GM12878 (cell line): ENCODE results near the gene IL1RAP. TPM values are rescaled to one million over a fixed set of nuclear protein-coding genes. Genes with fewer than 3 reads are reported as not detected.

Source experiments
- ATAC-seq: fragments of 200-7000 bp; cut with Tn5 transposase; 3 replicates; pipeline ENCODE4 v1.9.1; 2020; ENCODE audit warnings: mild to moderate bottlenecking, moderate library complexity
- BruUV-seq: library from RNA; stranded (reverse); fragments of 400-500 nt; replicated peaks from 2 replicates; lab custom pipeline; 2021; lab: Mats Ljungman, UMichigan
- CTCF ChIA-PET: fragments of 300-600 bp; sonication (Branson Sonifier 250); formaldehyde crosslinking; extraction: SDS; loops from one replicate; lab custom pipeline; 2021; ENCODE audit warnings: inconsistent platforms; lab: Yijun Ruan, JAX
- POLR2A ChIA-PET: fragments of 350-600 bp; formaldehyde crosslinking; extraction: SDS; loops from one replicate; lab custom pipeline; 2021; ENCODE audit warnings: inconsistent platforms; lab: Charles Lee
- RAD21 ChIA-PET: fragments of 300-600 bp; sonication (Branson Sonifier 250); formaldehyde crosslinking; loops from one replicate; lab custom pipeline; 2023; ENCODE audit warnings: antibody characterized with exemption; ENCODE audit not compliant: unreplicated experiment; lab: Charles Lee
- SMC1A ChIA-PET: fragments of 300-600 bp; sonication (Branson Sonifier 250); formaldehyde crosslinking; loops from one replicate; lab custom pipeline; 2023; ENCODE audit not compliant: unreplicated experiment, uncharacterized antibody; lab: Charles Lee
- DNase-seq: peaks from one replicate; pipeline ENCODE4 v3.0.0-alpha.2; 2011; ENCODE audit warnings: low read depth, low spot score
- FAIRE-seq: peaks from 3 replicates; lab custom pipeline; 2011; peaks lifted over from hg19 to GRCh38; lab: Jason Lieb, UNC
- H2AFZ ChIP-seq: 2 replicates; pipeline ENCODE4 v1.6.0; 2011; ENCODE audit warnings: low read depth, low read length, control low read depth; ENCODE audit not compliant: control insufficient read depth
- H3K27ac ChIP-seq: 2 replicates; pipeline ENCODE4 v1.5.1; 2011; ENCODE audit warnings: control low read depth; ENCODE audit not compliant: control insufficient read depth, insufficient read depth
- H3K27me3 ChIP-seq, 2 experiments: replicated peaks in 1 of 2; 2 replicates each; pipeline versions ENCODE4 v1.6.0 to v1.6.1; 2011; ENCODE audit warnings: low read length in 1 of 2; ENCODE audit not compliant: control insufficient read depth in 2 of 2, insufficient read depth in 2 of 2
- H3K36me3 ChIP-seq, 2 experiments: 2 replicates each; pipeline ENCODE4 v1.5.1; 2011; ENCODE audit warnings: low read length in 1 of 2; ENCODE audit not compliant: control insufficient read depth in 2 of 2, insufficient read depth in 2 of 2
- H3K4me1 ChIP-seq: 2 replicates; pipeline ENCODE4 v1.6.1; 2011; ENCODE audit warnings: mild to moderate bottlenecking, low read length, moderate library complexity, mixed read lengths; ENCODE audit not compliant: control insufficient read depth, insufficient read depth
- H3K4me2 ChIP-seq: 2 replicates; pipeline ENCODE4 v1.6.0; 2011; ENCODE audit warnings: control low read depth; ENCODE audit not compliant: control insufficient read depth, insufficient read depth
- H3K4me3 ChIP-seq: fragments of 200-600 bp; sonication (generic); 2 replicates; pipeline ENCODE4 v1.5.1; 2016
- H3K79me2 ChIP-seq: 2 replicates; pipeline ENCODE4 v1.6.0; 2011; ENCODE audit warnings: low read length; ENCODE audit not compliant: control insufficient read depth, insufficient read depth
- H3K9ac ChIP-seq: 2 replicates; pipeline ENCODE4 v1.8.0; 2011; ENCODE audit warnings: low read length, control low read depth, mixed read lengths; ENCODE audit not compliant: control insufficient read depth, insufficient read depth
- H3K9me3 ChIP-seq: replicated peaks from 3 replicates; pipeline ENCODE4 v1.5.1; 2011; ENCODE audit warnings: mild to moderate bottlenecking, low read length; ENCODE audit not compliant: control insufficient read depth, insufficient read depth
- H4K20me1 ChIP-seq: 2 replicates; pipeline ENCODE4 v1.6.0; 2011; ENCODE audit not compliant: control insufficient read depth, insufficient read depth
- BHLHE40 ChIP-seq, 2 experiments: fragments of 450-650 bp in 1 of 2; IDR thresholded peaks; 2 replicates each; pipeline ENCODE4 v1.6.1; 2011 to 2017; ENCODE audit warnings: low read depth in 2 of 2, borderline replicate concordance in 1 of 2, improper control_type of control experiment in 1 of 2, low read length in 1 of 2, mild to moderate bottlenecking in 1 of 2
- CBX5 ChIP-seq: sonication (generic); IDR thresholded peaks from 2 replicates; pipeline ENCODE4 v1.6.1; 2016; ENCODE audit warnings: low read depth, moderate library complexity, mild to moderate bottlenecking, inconsistent platforms
- CEBPZ ChIP-seq: fragments of 150-350 bp; IDR thresholded peaks from 2 replicates; pipeline ENCODE4 v1.6.1; 2016; ENCODE audit warnings: low read depth, low read length
- DPF2 ChIP-seq: fragments of 450-650 bp; IDR thresholded peaks from 2 replicates; pipeline ENCODE4 v1.6.1; 2017; ENCODE audit warnings: mild to moderate bottlenecking
- FOXK2 ChIP-seq: fragments of 450-650 bp; IDR thresholded peaks from 2 replicates; pipeline ENCODE4 v1.6.1; 2017; ENCODE audit warnings: mild to moderate bottlenecking, moderate library complexity
- GATAD2B ChIP-seq: fragments of 450-650 bp; conservative IDR thresholded peaks from 2 replicates; pipeline ENCODE4 v1.6.1; 2017; ENCODE audit warnings: low read depth, mild to moderate bottlenecking, moderate library complexity
- IRF4 ChIP-seq: IDR thresholded peaks from 2 replicates; pipeline ENCODE4 v1.6.1; 2011; ENCODE audit warnings: low read depth, low read length
- JUNB ChIP-seq: IDR thresholded peaks from 2 replicates; pipeline ENCODE4 v1.6.1; 2016; ENCODE audit warnings: antibody characterized with exemption, mild to moderate bottlenecking
- MEF2A ChIP-seq: IDR thresholded peaks from 2 replicates; pipeline ENCODE4 v1.6.1; 2011; ENCODE audit warnings: low read depth, mild to moderate bottlenecking, low read length, moderate library complexity; ENCODE audit not compliant: insufficient read depth
- MEF2B ChIP-seq: fragments of 450-650 bp; IDR thresholded peaks from 2 replicates; pipeline ENCODE4 v1.6.1; 2018; ENCODE audit warnings: mild to moderate bottlenecking, moderate library complexity; ENCODE audit not compliant: partially characterized antibody, poor library complexity, severe bottlenecking
- MTA3 ChIP-seq: IDR thresholded peaks from 2 replicates; pipeline ENCODE4 v1.6.1; 2012; ENCODE audit warnings: low read length, inconsistent platforms, borderline replicate concordance
- NR2C2 ChIP-seq: IDR thresholded peaks from 2 replicates; pipeline ENCODE4 v1.6.1; 2011; ENCODE audit warnings: borderline replicate concordance, low read depth; ENCODE audit not compliant: control insufficient read depth, insufficient read length
- RBBP5 ChIP-seq: fragments of 200-600 bp; sonication (generic); conservative IDR thresholded peaks from 2 replicates; pipeline ENCODE4 v1.6.1; 2016
- RFX5 ChIP-seq: IDR thresholded peaks from 2 replicates; pipeline ENCODE4 v1.6.1; 2011; ENCODE audit warnings: low read depth, low read length, improper control_type of control experiment
- SMARCA5 ChIP-seq: fragments of 450-650 bp; IDR thresholded peaks from 2 replicates; pipeline ENCODE4 v1.6.1; 2017; ENCODE audit warnings: mild to moderate bottlenecking
- ZBED1 ChIP-seq: IDR thresholded peaks from 2 replicates; pipeline ENCODE4 v1.6.1; 2016; ENCODE audit warnings: borderline replicate concordance
- WGBS: methylation state at CpG from one replicate; pipeline ENCODE4 v1.1.6; 2016; ENCODE audit warnings: low lambda C conversion rate; ENCODE audit not compliant: insufficient replicate concordance, insufficient coverage; ENCODE audit errors: missing lambda C conversion rate; 5-methylcytosine and 5-hydroxymethylcytosine counted together
- in situ Hi-C: fragments of 300-500 bp; cut with MboI; formaldehyde crosslinking; loops from 9 replicates; pipeline ENCODE4 v1.14.3; 2018; ENCODE audit warnings: mixed read lengths
- intact Hi-C: fragments of 100-400 bp; cut with micrococcal nuclease; formaldehyde crosslinking; loops from one replicate; pipeline ENCODE4 v1.14.2; 2022; ENCODE audit not compliant: unreplicated experiment
- polyA plus RNA-seq, 11 experiments: library from polyadenylated mRNA; depleted of rRNA in 4 of 11; unstranded in 6 of 11; stranded (reverse) in 5 of 11; fragments of >200 nt; fragmentation: Nextera tagmentation in 4 of 11; fragmentation: Illumina TruSeq in 1 of 11; extraction: Ambion mirVana in 4 of 11; extraction: Trizol in 1 of 11; gene quantifications; 1 replicate in 1 of 11; 2 replicates in 10 of 11; pipeline versions ENCODE4 v1.2.1 to v1.2.3, GENCODE V29; 2011 to 2016; ENCODE audit warnings: inconsistent platforms in 2 of 11, missing spikeins in 2 of 11, low read depth in 1 of 11
- total RNA-seq, 4 experiments: library from RNA; depleted of rRNA in 3 of 4; stranded (reverse); fragments of >200 nt in 3 of 4; fragmentation: Illumina TruSeq in 1 of 4; extraction: Trizol in 1 of 4; gene quantifications; 2 replicates each; pipeline versions ENCODE4 v1.2.1 to v1.2.3, GENCODE V29; 2013 to 2021
- TF ChIP-seq, protein P1 (sequence below): fragments of 450-650 bp; IDR thresholded peaks from 2 replicates; pipeline ENCODE4 v1.6.1; 2017; ENCODE audit warnings: borderline replicate concordance

Gene IL1RAP
- total and polyA plus RNA-seq, 10 of the 15 experiments (the other 5 are each of a cell fraction or from before 2014, with no cell fraction given), result 0.17 to 1.0 (median 0.44) TPM; not detected in 1

DNA sequence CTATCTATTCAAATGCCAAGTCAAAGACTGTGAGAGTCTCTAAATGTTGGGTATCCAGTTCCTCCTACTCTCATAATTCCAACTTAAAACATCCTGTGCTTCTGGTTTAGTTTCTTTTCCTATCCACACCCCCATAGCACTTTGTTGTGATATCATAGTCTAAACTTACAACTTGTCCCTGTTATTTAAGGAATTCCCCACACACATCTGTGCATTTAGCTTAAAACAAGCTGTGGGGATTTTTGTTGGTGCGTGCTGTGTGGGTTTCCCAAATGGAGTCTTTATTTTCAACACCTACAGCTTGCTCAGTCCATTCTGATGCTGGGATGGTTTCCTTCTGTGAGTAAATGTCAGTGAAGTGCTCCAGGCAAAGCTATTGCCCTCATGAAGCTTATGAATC is 181.3 kb downstream of the IL1RAP start:
- Histone ChIP-seq H3K27ac (no peak overlapping the region), H3K36me3 (no peaks in the 10 kb centered on the region), H2AFZ (no peak overlapping the region), H3K4me3 (no peak overlapping the region), H3K4me2 (no peak overlapping the region), H3K79me2 (no peaks in the 10 kb centered on the region), H3K4me1 (no peaks in the 10 kb centered on the region), H3K27me3 (no peaks in the 10 kb centered on the region), H4K20me1 (no peaks in the 10 kb centered on the region), H3K9me3 (no peaks in the 10 kb centered on the region), H3K9ac (no peak overlapping the region)
- DNase-seq (no peak), FAIRE-seq (no peak), ATAC-seq (no peak)
- ChIA-PET RAD21 (interaction anchor here (0.6 kb wide), 1 partner anchor 735 kb away, joined by 3 read pairs; no protein-coding TSS in a partner anchor), POLR2A (interaction anchor here (1.0 kb wide), 1 partner anchor 16 kb away, joined by 5 read pairs; no protein-coding TSS in a partner anchor), SMC1A (interaction anchor here (0.6 to 5.6 kb wide), 4 partner anchors 10 to 1362 kb away, joined by 3 to 44 read pairs (median 4); no protein-coding TSS in a partner anchor), CTCF (interaction anchor here (1.8 to 6.8 kb wide), 2 partner anchors 728 to 734 kb away, joined by 6 to 66 read pairs; no protein-coding TSS in a partner anchor)
- in situ Hi-C loops (loop anchor here (5.0 kb wide), 1 partner anchor 733 kb away; no protein-coding TSS in a partner anchor), intact Hi-C loops (loop anchor here (10.0 kb wide), 1 partner anchor 470 kb away; no protein-coding TSS in a partner anchor)
- 0% methylated on average over 1 of the region's 1 CpG for WGBS
- no TSS peak for BruUV-seq
- TF ChIP-seq BHLHE40 (IDR thresholded peaks at IDR 0.05; ENCODE audit: borderline replicate concordance in 1 of 2, low read depth in 2 of 2, low read length in 1 of 2), result no peak
- no peak for TF ChIP-seq RFX5
- TF ChIP-seq IRF4, result no peak
- TF ChIP-seq ZBED1, result no peak
- no peak for TF ChIP-seq FOXK2
- no peak for TF ChIP-seq NR2C2
- TF ChIP-seq RBBP5, result no peak
- no peak for TF ChIP-seq CBX5
- TF ChIP-seq GATAD2B, result no peak
- no peak for TF ChIP-seq MEF2B
- TF ChIP-seq, protein P1, sequence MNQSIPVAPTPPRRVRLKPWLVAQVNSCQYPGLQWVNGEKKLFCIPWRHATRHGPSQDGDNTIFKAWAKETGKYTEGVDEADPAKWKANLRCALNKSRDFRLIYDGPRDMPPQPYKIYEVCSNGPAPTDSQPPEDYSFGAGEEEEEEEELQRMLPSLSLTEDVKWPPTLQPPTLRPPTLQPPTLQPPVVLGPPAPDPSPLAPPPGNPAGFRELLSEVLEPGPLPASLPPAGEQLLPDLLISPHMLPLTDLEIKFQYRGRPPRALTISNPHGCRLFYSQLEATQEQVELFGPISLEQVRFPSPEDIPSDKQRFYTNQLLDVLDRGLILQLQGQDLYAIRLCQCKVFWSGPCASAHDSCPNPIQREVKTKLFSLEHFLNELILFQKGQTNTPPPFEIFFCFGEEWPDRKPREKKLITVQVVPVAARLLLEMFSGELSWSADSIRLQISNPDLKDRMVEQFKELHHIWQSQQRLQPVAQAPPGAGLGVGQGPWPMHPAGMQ, result no peak
- no peak for TF ChIP-seq CEBPZ
- no peak for TF ChIP-seq DPF2
- TF ChIP-seq MTA3, result no peak
- no peak for TF ChIP-seq JUNB
- no peak for TF ChIP-seq MEF2A
- no peak for TF ChIP-seq SMARCA5
